ENCODE data around the gene HIGD1C.
"Not testable (repeated sequence)": the region's sequence is repeated elsewhere in the genome, so short reads cannot be mapped to it uniquely, and the experiment has no call there.

Gene HIGD1C

GRCh38 chr12:51013441-51013840, 61.1 kb downstream of the HIGD1C start:
- in situ Hi-C loops (cut with MboI; ENCODE audit: low sequenced_read_pairs): no loop called here

- in situ Hi-C loops (cut with MboI; ENCODE audit: low sequenced_read_pairs): not testable (repeated sequence)
These were observed 62.1 kb downstream of the HIGD1C start for GRCh38 chr12:51014467-51014866.

- in situ Hi-C loops (cut with MboI; ENCODE audit: low sequenced_read_pairs): no loop called here
These were observed 65.1 kb downstream of the HIGD1C start for GRCh38 chr12:51017452-51017851.

GRCh38 chr12:51018956-51019355, 66.6 kb downstream of the HIGD1C start:
- in situ Hi-C loops (cut with MboI; ENCODE audit: low sequenced_read_pairs): no loop called here

- in situ Hi-C loops (cut with MboI; ENCODE audit: low sequenced_read_pairs): no loop called here
These were observed 67.6 kb downstream of the HIGD1C start for GRCh38 chr12:51019927-51020326.
